ENCODE measurements around the gene COX10. TPM values are rescaled to one million over a fixed set of nuclear protein-coding genes. Genes with fewer than 3 reads are reported as not detected.
"Not testable (repeated sequence)": the region's sequence is repeated elsewhere in the genome, so short reads cannot be mapped to it uniquely, and the experiment has no call there.

The COX10 gene
- total RNA-seq, 1 donor from 2014 or later, result 11.8 TPM

- DNase-seq (ENCODE audit: low read depth) (no peak), FAIRE-seq (no peak)
- Histone ChIP-seq H3K4me3 (ENCODE audit: low read depth, low read length) (no peak overlapping the region), H3K36me3 (ENCODE audit: control insufficient read depth, insufficient read depth, low read length) (no peaks in the 10 kb centered on the region), H3K27me3 (ENCODE audit: control insufficient read depth, insufficient read depth, low read length) (no peaks in the 10 kb centered on the region)
- TF ChIP-seq CTCF (IDR thresholded peaks at IDR 0.05; ENCODE audit: insufficient read depth, low read length, severe bottlenecking), result no peak
Observed at GRCh38 chr17:14153374-14153773, 84.1 kb downstream of the COX10 start.

- Histone ChIP-seq H3K27me3 (ENCODE audit: control insufficient read depth, insufficient read depth, low read length) (no peaks in the 10 kb centered on the region), H3K36me3 (ENCODE audit: control insufficient read depth, insufficient read depth, low read length) (peaks cover 1% of the 10 kb centered on the region), H3K4me3 (ENCODE audit: low read depth, low read length) (no peak overlapping the region)
- no peak for TF ChIP-seq CTCF (IDR thresholded peaks at IDR 0.05; ENCODE audit: insufficient read depth, low read length, severe bottlenecking)
- FAIRE-seq, result peak; percentile 70
- DNase-seq (ENCODE audit: low read depth), result no peak
Observed at GRCh38 chr17:14156689-14157088, 87.4 kb downstream of the COX10 start.

- FAIRE-seq, result no peak
- TF ChIP-seq CTCF (IDR thresholded peaks at IDR 0.05; ENCODE audit: insufficient read depth, low read length, severe bottlenecking), result no peak
- H3K36me3 ChIP-seq (ENCODE audit: control insufficient read depth, insufficient read depth, low read length), result peaks cover 1% of the 10 kb centered on the region
- DNase-seq (ENCODE audit: low read depth), result no peak
- H3K27me3 ChIP-seq (ENCODE audit: control insufficient read depth, insufficient read depth, low read length), result no peaks in the 10 kb centered on the region
- no peak overlapping the region for H3K4me3 ChIP-seq (ENCODE audit: low read depth, low read length)
Observed at GRCh38 chr17:14157822-14158221, 88.5 kb downstream of the COX10 start.

GRCh38 chr17:14158707-14159106 lies 89.4 kb downstream of the COX10 start:
- Histone ChIP-seq H3K36me3 (ENCODE audit: control insufficient read depth, insufficient read depth, low read length) (peaks cover 1% of the 10 kb centered on the region), H3K4me3 (ENCODE audit: low read depth, low read length) (no peak overlapping the region), H3K27me3 (ENCODE audit: control insufficient read depth, insufficient read depth, low read length) (no peaks in the 10 kb centered on the region)
- DNase-seq (ENCODE audit: low read depth), result no peak
- TF ChIP-seq CTCF (IDR thresholded peaks at IDR 0.05; ENCODE audit: insufficient read depth, low read length, severe bottlenecking), result no peak
- no peak for FAIRE-seq

- no peak for DNase-seq (ENCODE audit: low read depth)
- no peak overlapping the region for H3K4me3 ChIP-seq (ENCODE audit: low read depth, low read length)
- no peak for TF ChIP-seq CTCF (IDR thresholded peaks at IDR 0.05; ENCODE audit: insufficient read depth, low read length, severe bottlenecking)
- H3K36me3 ChIP-seq (ENCODE audit: control insufficient read depth, insufficient read depth, low read length), result peaks cover 1% of the 10 kb centered on the region
- no peak for FAIRE-seq
- H3K27me3 ChIP-seq (ENCODE audit: control insufficient read depth, insufficient read depth, low read length), result no peaks in the 10 kb centered on the region
Observed at GRCh38 chr17:14161419-14161818, 92.1 kb downstream of the COX10 start.

GRCh38 chr17:14165616-14166015 lies 96.3 kb downstream of the COX10 start:
- no peak for TF ChIP-seq CTCF (IDR thresholded peaks at IDR 0.05; ENCODE audit: insufficient read depth, low read length, severe bottlenecking)
- no peak overlapping the region for H3K4me3 ChIP-seq (ENCODE audit: low read depth, low read length)
- no peak for DNase-seq (ENCODE audit: low read depth)
- H3K36me3 ChIP-seq (ENCODE audit: control insufficient read depth, insufficient read depth, low read length), result no peaks in the 10 kb centered on the region
- H3K27me3 ChIP-seq (ENCODE audit: control insufficient read depth, insufficient read depth, low read length), result no peaks in the 10 kb centered on the region
- FAIRE-seq, result no peak

- DNase-seq (ENCODE audit: low read depth); FAIRE-seq; H3K4me3 ChIP-seq (ENCODE audit: low read depth, low read length); H3K27me3 ChIP-seq (ENCODE audit: control insufficient read depth, insufficient read depth, low read length); H3K36me3 ChIP-seq (ENCODE audit: control insufficient read depth, insufficient read depth, low read length): not testable (repeated sequence)
Observed at GRCh38 chr17:14167831-14168230, 98.5 kb downstream of the COX10 start.

Data from bronchial epithelial cell (primary cell).